ENCODE measurements around the gene PFKFB2.

PFKFB2 gene

DNA sequence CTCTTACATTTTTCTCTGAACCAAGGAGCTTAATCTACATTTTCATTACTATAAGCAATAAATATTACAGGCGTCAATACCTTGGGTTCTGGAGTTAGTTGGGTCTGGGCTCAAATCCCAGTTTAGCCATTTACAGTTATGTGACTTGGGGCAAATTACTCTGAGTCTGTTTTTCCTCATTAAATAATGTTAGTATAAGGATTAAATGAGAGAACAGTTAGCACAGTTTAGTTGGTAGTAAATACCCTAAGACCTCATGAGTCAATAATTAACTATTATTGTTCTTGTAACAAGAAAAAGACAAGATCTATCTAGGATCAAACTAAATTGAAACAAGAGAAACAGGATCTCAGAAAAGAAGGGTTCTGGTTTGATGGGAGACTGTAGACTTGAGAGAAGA is 25.2 kb upstream of the PFKFB2 start:
- no peak for DNase-seq (ENCODE audit: low read depth)
- H3K4me3 ChIP-seq (replicated peaks; ENCODE audit: low read depth, low read length): no peak overlapping the region
- TF ChIP-seq, protein P1, sequence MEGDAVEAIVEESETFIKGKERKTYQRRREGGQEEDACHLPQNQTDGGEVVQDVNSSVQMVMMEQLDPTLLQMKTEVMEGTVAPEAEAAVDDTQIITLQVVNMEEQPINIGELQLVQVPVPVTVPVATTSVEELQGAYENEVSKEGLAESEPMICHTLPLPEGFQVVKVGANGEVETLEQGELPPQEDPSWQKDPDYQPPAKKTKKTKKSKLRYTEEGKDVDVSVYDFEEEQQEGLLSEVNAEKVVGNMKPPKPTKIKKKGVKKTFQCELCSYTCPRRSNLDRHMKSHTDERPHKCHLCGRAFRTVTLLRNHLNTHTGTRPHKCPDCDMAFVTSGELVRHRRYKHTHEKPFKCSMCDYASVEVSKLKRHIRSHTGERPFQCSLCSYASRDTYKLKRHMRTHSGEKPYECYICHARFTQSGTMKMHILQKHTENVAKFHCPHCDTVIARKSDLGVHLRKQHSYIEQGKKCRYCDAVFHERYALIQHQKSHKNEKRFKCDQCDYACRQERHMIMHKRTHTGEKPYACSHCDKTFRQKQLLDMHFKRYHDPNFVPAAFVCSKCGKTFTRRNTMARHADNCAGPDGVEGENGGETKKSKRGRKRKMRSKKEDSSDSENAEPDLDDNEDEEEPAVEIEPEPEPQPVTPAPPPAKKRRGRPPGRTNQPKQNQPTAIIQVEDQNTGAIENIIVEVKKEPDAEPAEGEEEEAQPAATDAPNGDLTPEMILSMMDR (IDR thresholded peaks at IDR 0.05; ENCODE audit: low read length, missing control alignments): no peak

DNA sequence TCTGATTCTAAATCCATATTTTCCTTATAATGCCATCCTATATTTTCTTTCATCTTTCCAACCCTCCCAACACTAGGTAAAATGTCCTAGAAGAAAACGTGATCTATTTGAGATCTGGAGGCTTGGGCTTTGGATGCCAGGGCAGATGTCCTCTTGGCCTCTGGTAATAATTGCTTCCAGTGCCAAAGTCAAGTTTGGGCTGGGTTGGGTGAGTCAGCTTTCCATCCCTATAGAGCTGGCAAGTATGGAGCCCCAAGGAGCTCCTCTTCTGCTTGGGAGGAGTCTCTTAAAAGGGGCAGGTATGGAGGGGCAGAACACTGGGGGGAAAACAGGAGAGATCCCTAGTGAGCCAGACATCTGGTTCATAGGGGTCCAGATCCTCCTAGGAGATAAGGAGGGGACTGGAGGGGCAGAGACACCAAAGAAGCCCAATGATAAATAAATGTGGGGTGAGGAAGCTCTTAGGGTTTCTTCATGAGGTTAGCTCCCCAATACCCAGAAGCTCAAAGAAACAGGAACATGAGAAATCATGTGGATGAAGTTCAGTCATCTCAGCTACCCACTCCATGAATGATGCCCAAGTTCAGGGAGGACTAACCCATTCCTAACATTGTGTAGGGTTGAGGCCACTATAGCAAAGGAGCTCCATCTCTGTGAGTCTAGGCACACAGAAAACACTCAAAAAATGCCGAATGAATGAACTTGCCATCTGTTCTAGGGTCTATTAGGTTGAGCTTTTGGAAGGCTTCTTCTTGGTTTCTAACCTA is 24.0 kb upstream of the PFKFB2 start:
- no peak for DNase-seq (ENCODE audit: low read depth)
- TF ChIP-seq, protein P1 (IDR thresholded peaks at IDR 0.05; ENCODE audit: low read length, missing control alignments): no peak
- no peak overlapping the region for H3K4me3 ChIP-seq (replicated peaks; ENCODE audit: low read depth, low read length)

DNA sequence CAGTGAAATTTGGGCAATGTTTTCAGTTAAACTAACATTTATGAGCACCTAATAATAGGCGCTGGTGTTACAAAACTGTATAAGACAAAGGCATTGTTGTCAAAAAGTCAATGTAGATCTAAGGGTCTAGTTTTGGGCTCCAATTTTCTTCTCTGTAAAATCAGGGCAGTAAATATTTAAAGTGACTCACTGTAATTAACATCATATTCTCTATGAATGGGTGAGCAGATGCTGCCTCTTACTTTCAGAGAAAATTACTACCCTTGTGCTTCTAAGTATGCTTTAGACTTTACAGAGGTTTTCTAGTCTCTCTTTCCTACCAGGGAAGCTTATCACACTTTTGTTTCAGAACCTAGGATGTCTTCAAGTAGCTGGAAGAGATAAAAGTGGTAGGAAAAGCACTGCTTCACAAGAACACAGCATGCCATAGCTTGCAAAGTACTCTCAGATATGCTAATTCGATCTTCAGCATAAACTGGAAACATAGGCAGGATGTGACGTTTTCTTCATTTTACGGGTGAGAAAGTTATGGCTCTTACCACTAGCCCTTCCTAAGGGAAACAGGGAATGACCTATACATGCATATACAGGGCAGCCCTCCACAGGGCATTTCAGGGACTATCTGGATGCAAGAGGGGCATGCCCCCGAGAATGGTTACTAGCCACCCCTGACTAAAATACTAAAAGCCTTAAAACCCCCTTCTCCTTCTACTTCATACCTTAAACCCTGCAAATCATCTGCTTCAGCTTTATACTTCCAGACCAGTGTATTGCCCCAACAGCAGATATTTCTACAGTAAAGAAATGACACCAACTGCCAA is 23.2 kb upstream of the PFKFB2 start:
- TF ChIP-seq, protein P1 (IDR thresholded peaks at IDR 0.05; ENCODE audit: low read length, missing control alignments): no peak
- DNase-seq (ENCODE audit: low read depth): no peak
- no peak overlapping the region for H3K4me3 ChIP-seq (replicated peaks; ENCODE audit: low read depth, low read length)

DNA sequence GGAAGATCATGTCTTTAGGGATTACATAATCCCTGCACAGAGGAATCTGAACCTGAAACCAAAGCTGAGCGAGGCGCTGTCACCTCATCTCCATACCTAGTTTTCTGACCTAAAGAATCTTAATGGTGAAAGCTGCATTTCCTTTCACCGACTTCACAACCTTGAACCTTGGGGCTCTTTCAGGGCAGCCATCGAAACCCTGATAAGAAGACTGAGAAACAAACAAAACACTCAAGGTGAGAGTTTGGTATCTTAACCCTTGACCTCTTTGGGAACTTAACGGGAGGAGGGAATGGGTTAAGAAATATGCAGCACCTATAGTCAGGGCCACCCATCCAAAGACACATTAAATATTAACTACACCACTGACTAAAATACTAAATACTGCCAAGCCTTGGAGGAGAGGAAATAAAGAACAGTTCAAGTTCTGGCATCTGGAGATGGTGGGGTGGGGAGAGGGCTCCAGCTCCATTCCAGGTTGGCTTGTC is 22.5 kb upstream of the PFKFB2 start:
- TF ChIP-seq, protein P1 (IDR thresholded peaks at IDR 0.05; ENCODE audit: low read length, missing control alignments): no peak
- no peak for DNase-seq (ENCODE audit: low read depth)
- no peak overlapping the region for H3K4me3 ChIP-seq (replicated peaks; ENCODE audit: low read depth, low read length)

DNA sequence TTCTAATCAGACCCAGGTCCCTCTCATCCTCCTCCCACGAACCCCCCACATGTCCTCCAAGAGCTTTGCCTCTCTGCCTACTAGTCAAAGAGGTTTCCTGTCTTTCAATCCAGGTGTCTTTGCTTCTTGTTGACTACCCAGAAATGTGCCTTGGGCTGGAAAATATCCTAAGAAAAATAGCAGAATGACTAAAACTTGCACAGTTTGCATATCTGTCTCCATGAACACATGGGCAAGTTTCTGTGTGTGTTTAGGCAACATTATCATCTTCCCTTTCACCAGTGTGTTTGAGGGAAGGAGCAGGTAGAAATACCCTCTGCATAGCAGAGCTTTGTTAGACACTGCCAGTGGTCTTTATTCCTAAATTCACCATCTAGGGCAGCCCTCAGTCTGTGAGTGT is 22.1 kb upstream of the PFKFB2 start:
- TF ChIP-seq, protein P1 (IDR thresholded peaks at IDR 0.05; ENCODE audit: low read length, missing control alignments): no peak
- H3K4me3 ChIP-seq (replicated peaks; ENCODE audit: low read depth, low read length): no peak overlapping the region
- DNase-seq (ENCODE audit: low read depth): no peak

DNA sequence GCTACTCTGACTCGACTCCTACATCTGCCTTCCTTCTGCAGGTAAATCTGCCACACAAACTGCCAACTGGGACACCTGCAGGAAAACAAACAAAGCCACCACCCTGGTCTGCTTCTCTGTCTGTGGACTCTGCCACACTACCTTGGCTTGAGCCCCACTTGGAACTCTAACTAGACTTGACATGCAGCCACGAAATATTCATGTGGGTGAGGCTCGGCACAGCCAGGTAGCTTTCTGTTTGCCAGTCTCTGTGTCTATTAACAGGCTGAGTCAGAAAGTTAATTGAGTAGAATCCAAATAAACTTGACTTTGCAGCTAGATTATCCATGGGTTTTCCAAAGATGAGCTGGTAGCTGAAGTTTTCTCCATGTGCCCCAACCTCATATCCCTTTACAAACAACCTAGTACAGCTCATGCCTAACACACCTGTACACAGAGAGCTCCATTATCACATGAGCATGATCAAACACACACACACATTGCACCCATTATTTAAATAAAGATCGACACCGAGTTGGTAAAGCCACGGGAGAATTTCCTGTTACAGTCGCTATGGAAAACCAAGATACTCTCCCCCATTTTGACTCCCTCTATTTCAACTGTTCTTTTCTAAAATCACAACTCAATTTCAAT is 21.3 kb upstream of the PFKFB2 start:
- TF ChIP-seq, protein P1 (IDR thresholded peaks at IDR 0.05; ENCODE audit: low read length, missing control alignments): no peak
- no peak for DNase-seq (ENCODE audit: low read depth)
- H3K4me3 ChIP-seq (replicated peaks; ENCODE audit: low read depth, low read length): no peak overlapping the region
